HG02763 (cell line): ENCODE data around the gene PAFAH2.

Source experiments
- ATAC-seq: cut with Tn5 transposase; IDR thresholded peaks from one replicate; pipeline ENCODE4 v1.9.1; 2021; ENCODE audit warnings: mild to moderate bottlenecking, moderate library complexity; ENCODE audit not compliant: unreplicated experiment

Gene PAFAH2

DNA sequence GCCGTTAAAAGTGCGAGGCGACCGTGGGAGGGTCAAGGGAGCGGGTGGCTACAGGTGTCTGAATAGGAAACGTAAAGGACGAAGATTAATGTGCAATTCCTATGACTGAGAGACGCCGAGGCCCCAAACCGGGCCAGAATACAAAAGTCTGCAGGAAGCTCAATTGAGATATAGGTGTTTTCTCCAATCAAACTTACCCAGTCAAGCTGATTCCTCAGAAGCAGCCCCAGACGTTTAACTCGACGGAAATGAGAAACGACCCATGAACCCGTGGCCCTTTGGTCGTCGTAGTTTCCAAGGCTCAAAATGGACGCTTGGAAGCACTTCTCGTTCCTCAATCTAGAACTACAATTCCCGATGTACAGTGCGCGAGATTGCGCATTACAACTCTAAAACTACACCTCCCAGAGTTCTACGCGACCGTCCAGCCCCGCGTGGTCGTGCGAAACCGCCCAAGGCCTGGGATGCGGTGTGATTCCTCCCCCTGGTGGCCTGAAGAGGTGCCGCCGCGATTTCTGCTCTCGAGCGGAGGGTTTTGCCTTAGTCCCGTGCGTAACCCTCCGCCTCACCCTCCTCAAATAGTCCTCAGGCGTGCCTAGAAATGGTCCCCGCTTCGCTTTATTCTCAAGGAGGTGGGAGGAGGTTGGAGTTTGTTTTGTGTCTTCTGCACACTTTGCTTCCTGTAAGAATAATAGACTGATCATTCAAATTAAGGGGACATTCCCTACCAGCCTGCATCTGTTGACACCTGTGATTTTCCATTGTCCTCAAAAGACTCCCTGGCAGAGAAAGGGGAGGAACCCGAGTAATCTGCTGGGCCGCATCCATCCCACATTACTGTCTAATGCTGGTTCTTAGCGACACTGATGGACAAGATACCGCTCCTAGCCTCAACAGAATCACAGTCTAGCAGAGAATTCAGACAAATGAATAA, at the start of gene PAFAH2:
Gene PAFAH2, minus strand, starts transcription at position 236 of the 934 bp plus-strand sequence. CDS start 7,247 bp downstream, outside the sequence.
- peak; percentile 97 for ATAC-seq

DNA sequence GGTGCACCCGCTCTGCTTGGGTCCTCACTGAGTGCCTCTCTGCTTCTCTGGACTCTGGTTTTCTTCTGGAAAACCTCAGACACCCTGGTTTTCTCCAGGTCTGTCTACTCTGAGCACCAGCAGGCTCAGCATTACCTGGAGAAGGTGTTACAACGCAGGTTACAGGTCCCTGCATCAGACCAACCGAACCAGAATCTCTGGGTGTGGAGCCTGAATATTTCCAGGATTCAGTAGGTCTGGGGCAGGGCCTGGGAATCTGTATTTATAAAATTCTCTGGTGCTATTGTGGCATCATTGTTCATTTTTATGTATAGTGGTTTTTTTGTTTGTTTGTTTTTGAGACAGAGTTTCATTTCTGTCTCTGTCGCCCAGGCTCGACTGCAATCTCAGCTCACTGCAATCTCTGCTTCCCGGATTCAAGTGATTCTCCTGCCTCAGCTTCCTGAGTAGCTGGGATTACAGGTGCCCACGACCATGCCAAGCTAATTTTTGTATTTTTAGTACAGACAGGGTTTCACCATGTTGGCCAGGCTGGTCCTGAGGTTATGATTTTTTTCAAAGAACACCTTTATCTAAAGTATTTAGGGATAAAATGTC, 49.5 kb upstream of the PAFAH2 start:
- no peak for ATAC-seq

DNA sequence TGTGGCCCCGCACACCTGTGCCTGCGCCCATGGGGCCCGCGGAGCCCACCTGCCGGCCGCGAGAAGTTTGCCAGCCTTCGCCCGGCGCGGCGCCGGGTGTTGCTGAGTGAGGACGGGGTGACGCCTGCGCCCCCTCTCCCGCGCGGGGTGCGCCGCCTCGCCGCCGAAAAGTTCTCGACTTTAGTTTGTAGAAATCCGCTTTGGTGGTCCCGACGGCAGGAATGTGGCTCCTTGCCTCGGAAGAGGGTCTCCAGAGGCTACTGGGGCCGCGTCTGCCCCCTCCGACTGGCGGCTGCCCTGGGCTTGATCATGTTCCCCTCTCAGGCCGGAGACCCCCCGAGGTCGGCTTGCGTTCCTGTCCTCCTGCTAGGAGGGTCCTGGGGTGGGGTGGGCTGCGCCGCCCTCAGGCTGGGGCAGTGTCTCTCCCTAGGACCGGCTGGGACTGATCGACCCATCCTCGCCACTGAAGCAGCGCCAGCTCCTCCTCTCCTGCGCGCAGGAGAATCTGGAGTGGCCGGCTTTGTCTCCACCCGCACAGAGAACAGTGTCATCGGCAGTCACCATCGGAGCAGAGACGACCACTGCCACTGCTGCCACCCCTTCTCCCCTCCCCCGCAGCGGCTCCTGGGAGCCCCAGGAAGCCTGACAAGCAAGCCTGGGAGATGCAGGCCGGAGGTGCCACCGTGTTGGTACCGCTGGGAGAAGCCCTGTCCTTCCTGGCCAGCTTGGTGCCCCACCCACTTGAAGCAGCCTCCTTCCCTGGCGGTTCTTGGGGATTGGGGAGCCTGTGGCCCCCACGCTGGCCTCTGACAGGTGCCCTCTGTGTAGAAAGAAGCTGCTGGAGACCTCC, 48.6 kb upstream of the PAFAH2 start:
- ATAC-seq, result no peak

DNA sequence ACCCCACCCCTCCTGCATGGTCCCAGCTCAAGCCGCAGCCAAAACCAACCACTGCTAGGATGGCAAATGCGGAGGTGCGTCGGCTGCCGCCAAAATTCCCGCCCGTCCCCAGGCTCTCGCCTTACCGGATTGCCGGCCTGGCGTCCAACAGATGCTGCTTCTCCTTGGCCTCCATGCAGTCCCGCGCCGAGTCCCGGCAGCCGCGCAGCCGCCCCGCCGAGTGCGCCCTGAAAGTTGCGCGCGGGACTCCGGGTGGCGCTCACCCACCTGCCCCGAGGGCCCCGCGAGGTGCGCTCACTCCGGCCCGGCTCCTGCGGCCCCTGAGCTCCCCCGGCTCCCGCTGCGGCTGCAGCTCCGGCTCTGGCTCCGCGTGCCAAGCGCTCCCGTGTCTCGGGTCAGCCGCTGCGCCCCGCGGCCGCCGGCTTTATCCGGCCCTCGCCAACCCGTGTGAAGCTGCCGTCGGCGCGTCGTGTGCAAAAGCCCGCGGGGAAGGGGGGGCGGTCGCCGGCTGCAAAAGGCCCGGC, 47.9 kb upstream of the PAFAH2 start, which contains the start of gene SLC30A2:
Gene SLC30A2, minus strand, starts transcription at position 397 of the 524 bp plus-strand sequence. Its CDS starts 222 bp downstream, at position 175.
- ATAC-seq, result no peak

DNA sequence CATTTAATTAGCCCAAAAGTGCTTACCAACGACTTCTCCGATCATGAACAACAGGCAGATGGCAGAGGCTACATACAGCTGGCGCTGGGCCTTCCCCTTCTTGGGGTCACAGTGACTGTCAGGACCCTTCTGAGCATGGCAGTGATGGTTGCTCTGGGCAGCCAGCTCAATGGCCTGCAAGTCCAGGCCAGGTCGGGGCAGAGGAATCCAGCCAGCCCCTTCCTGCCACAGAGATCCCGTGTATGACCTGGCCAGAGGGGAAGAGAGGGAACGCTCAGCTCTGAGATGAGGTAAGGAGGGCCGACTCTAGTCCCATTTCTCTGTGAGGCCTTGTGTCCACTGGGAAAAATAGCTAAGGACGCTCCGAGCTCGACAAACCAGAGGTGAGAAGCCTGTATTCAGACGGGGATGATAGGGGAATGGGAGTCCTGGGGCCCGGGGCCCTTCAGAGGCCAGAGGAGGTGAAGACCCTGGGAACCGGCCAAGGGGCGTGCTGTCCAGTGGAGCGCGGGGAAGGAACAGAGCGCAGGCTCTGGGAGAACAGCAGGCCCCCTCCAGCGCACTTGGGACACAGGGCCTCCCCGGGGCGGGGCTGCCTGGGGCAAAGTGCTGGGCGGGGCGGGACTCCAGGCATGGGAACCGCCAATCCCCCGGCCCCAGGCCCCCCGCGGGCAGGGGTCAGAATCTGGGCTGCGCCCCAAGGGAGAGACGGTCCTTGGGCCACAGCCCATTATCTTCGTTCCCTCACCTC, 47.3 kb upstream of the PAFAH2 start:
- ATAC-seq, result no peak

DNA sequence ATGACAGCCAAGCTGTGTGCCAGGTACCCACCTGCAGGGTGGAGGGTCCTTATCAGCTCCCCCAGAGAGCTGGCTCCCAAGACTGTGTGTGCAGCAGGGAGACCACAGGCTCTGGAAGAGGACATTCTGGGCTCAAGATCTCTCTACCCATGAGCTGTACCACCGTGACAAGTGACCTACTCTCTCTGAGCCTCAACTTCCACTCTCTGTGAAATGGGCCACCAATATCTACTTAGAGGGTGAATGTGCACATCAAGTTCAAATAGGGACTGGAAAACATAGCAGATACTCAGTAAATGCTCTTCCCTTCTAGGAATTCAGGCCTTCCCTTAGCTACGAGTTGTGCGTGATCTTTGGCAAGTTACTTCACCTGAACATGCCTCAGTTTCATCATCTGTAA, 46.6 kb upstream of the PAFAH2 start:
- no peak for ATAC-seq

DNA sequence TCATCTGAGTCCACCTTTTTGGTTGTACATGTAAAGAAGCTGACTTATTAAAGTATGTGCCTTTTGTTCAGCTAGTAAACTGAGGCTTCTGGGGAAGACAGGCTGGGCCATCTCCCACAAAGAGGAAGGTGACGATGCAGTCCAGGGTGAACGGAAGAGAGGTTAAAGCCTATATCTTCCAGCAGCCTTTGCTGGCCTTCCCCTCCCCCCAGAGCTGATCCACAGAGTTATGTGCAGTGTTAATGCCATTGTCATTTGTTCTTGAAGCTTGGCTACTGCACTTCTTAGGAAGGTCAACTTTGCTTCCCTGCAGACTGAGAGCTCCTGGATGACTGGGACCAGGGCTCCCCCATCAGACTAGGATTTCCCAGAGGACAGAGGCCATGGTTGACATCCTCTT, 45.9 kb upstream of the PAFAH2 start:
- no peak for ATAC-seq

DNA sequence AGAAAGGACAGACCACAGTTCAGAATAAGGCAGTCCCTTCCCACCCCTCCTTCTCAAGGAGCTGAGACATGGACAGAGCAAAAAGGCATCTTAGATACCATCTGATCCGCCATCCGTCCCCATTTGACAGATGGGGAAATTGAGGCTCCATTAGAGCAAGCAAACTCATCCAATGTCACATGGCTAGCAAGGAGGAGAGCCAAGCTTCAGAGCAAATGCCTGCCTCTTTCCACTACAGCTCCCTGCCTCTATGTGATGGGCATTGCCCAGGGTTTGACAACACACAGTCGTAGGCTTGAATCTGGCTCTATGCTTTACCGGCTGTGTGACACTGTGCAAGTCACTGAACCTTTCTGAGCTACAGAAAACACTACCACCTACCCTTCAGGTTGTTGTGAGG, 44.1 kb upstream of the PAFAH2 start:
- ATAC-seq, result no peak

DNA sequence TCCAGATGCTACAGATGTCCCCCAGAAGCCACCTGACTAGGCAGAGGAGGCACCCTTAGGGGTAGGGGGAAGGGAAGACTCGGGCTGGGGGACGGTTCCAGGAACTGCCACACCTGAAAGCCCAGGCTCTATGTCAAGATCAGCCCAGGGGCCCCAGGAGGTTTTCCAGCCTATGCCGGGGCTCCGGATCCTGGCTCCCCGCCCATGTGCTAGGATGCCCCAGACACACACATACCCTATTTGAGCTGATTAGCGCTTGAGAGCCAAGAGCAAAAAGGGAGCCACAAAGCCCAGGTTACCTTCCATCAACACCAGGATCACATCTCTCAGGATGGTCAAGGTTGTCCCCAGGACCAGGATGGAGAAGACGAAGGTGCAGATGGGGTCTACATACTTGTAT, 43.5 kb upstream of the PAFAH2 start:
- ATAC-seq, result no peak

DNA sequence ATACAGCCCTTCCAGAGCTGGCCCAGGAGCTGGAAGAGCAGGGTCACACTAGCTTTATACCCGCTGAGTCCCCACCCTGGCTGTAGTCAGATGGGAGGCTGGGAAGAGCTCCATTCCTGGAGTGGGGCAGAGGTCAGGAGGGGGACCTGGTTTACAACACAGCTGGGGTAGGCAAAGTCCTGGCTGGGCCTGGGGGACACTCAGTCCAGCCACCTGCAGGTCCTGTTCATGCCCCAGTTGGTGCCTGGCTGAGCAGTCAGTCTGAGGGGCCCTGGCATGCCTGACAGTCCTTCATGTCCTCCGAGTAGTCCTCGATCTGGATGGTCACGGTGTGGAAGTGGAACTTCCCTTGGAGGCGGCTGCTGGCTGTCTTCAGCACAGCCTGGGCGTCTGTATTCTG, 41.0 kb upstream of the PAFAH2 start:
- no peak for ATAC-seq

DNA sequence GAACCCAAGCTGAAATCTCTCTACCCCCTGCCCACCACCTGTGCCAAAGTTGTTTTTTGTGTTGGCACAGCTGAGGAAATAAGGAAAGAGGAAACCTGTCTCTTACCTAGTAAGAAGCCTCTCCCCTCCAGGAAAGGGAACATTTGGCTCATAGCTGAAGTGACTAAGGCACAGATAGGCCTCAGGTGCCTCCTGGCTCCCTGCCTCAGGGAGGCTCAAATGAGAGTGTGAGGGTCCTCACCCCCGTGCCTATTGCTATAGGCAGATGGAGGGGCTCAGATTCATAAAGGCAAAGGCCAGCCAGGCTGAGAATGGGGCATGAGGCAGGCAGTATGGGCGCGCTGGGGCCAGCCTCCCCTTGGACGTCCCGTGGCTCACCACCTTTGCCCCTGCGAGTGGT, 40.6 kb upstream of the PAFAH2 start:
- no peak for ATAC-seq

DNA sequence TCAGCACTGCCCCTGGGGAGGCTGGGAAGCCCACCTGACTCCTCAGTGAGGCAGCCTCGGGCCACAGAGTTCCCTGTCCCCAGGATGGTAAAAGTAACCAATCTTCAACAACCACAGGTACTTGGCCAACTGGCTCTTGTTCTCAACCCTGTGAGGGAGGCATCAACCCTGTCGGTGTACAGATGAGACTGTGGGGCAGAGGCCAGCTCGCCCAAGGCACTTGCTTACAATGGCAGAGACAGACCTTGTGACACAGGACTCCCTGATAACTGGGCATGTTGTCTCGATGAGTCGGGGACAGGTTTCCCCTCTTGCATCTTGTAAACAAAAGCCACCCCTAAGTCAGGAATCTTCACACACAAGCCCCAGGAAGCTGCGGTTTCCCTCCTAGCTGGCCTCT, 40.0 kb upstream of the PAFAH2 start:
- no peak for ATAC-seq

DNA sequence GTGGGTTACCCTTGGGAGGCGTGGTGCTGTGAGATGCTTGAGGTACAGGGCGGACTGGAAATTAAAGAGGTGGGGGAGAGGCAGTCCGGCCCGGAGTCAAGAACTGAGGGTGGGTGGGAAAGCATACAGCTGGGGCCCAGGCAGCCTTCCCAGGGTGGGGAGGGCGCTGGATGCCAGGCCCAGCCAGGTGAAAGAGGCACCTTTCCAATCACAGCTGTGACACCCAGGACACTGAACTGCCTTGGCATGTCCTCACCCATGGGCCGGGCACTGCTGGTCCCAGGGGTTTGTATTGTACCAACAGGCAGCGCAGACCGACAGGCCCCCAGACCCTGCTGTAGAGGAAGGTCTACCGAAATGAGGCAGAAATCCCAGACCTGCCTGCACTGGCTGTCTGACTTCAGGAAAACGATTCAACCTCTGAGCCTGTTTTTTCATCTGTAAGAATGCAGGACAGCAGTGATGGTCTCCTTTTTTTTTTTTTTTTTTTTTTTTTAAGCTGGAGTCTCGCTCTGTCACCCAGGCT, 39.0 kb upstream of the PAFAH2 start:
- no peak for ATAC-seq

DNA sequence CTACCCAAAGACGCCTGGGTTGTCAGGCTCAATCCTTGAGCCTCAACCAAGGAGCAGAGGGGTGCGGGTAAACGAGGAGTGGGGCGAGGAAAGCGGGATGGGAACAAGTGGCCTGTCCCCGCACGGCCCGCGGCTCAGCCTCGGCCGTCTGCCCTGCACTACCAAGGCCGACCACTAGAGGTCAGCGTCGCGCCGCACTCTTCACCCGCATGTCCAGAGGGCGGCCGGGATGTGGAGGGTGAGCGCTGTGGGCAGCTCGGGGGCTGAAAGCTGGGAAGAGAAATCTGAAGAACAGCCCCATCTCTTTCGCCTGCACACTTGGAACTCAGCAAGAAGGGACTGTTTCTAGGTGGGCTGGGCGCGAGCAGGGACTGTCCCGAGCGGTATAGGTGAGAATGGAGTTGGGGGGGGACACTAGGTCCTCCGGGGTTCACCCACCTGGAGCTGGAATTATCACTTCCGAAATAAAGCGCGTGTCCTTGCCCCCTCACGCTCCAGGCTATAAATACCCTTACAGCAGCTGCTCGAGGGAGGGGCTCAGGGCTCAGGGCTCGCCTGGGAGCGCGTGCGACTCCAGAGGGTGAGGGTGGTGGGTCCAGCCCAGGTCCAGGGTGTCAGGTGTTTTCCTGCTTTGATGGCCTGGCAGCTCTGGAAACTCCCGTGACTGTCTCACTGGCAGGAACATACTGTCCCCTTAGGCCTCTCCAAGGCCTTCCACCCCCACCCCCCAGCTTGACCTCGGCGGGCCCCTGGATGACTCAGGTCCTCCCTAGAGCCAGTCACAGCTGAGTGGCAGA, 38.3 kb upstream of the PAFAH2 start:
- peak; percentile 57 for ATAC-seq

DNA sequence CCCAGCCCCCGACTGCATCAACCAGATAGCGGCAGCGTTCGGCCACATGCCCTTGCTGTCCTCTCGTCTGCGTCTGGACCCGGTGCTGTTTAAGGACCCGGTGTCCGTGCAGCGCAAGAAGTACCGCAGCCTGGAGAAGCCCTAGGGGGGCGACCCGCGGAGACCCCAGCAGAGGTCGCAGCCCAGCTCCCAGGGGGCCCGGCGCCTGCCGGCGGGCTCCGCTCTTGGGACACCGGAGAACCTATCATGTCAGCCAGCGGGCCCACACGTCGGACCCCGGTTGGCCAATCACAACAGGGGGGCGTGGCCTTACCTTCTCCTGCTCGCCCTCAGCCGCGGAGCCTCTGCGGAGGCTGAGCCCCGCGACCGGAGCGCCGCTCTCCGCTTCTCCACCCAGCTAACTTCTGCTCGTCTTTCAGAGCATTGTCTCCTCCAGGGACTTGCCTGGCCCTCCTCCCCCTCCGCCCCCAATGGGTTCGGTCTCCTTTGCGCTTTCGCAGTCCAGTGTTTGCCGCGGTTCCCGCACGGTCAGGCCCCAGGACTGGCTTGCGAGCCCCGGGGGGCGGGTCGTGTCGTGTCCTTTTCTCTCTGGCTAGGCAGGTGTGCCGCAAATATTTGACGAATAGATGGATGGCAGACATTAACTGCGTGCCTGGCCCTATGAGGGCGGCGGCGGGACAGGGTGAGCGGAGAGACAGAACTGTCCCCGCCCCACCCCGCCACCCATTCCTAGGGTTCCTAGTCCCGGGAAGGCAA, 37.5 kb upstream of the PAFAH2 start:
- ATAC-seq, result peak; percentile 74

DNA sequence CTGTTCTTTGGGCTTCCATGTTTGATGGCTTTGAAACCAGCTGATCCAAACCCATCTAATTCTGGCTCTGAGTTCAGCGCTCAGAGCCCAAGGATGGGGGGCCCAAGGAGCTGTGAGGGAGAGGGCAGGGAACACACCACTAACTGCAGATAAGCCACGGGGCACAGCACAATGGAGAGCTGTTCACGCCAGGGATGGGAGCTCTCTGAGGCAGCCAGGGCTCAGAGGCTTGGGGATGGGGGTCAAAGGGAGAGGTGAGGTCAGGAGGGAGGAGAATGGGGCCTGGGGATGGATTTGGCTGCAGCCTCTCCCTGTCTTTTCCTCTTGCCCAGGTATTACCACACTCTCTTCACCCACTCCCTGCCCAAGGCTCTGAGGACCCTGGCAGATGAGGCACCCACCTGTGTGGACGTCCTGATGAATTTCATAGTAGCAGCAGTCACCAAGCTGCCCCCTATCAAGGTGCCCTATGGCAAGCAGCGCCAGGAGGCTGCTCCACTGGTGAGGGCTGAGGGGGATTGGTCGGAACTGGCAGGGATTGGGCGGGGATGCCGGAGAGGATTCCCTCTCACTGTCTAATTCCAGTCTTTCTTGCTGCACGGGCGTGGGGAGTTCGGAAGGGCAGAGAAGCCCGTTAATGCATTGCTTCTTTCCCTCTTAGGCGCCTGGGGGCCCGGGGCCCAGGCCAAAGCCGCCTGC, 36.8 kb upstream of the PAFAH2 start:
- no peak for ATAC-seq

DNA sequence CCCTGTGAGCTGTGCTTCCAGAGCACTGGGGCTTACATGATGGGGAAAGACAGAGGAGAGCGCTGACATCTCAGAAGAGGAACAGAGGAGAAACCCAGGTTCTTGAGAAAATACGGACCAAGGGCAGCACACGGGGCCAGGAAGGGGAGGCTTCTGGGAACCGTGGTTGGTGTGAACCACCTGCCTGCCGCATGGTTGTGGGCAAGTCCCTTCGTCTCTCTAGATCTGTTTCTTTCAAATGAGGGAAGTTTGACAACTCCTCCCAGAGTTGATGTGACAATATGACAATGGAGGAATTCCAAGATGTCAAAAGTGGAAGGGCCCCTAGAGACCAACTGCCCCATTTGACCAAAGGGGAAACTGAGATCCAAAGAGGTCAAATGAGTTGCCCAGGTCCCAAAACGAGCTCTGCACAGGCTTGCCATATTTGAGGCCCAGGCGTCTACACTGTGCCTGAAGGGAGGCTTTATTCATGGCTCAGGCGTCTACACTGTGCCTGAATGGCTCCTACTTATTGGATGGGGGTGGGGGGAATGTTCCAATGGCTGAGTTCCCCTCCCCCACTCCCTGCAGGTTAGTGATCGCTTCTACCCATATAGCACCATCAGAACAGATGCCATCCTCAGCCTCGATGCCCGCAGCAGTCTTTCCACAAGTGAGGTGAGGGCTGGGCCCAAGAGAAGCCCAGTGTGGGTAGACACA, 34.9 kb upstream of the PAFAH2 start:
- ATAC-seq, result no peak
